Gastroesophageal sphincter (tissue), 4 donors: ENCODE data around the gene FBL. TPM values are rescaled to one million over a fixed set of nuclear protein-coding genes. Genes with fewer than 3 reads are reported as not detected.

Experiments used
- ATAC-seq: fragments of 150-250 bp; one replicate; pipeline ENCODE4 v1.9.1; 2016; ENCODE audit warnings: mild to moderate bottlenecking, moderate library complexity
- H3K27ac ChIP-seq, 4 donors: fragments of 200-600 bp; sonication (generic) in 3 of 4; 1 replicate in 3 of 4; 2 replicates in 1 of 4; pipeline ENCODE4 v1.5.1; 2016 to 2019
- H3K27me3 ChIP-seq: fragments of 200-600 bp; sonication (generic); one replicate; pipeline ENCODE4 v1.5.1; 2019
- H3K36me3 ChIP-seq, 2 donors: fragments of 200-600 bp; sonication (generic); one replicate each; pipeline ENCODE4 v1.5.1; 2019; ENCODE audit warnings: control low read depth in 1 of 2
- H3K4me1 ChIP-seq, 3 donors: fragments of 200-600 bp; sonication (generic); 1 replicate in 2 of 3; 2 replicates in 1 of 3; pipeline ENCODE4 v1.5.1; 2016 to 2019; ENCODE audit warnings: control low read depth in 2 of 3
- H3K4me3 ChIP-seq, 2 donors: fragments of 200-600 bp; sonication (generic); one replicate each; pipeline ENCODE4 v1.5.1; 2019; ENCODE audit warnings: mild to moderate bottlenecking in 1 of 2, moderate library complexity in 1 of 2
- H3K9me3 ChIP-seq, 3 donors: fragments of 200-600 bp; sonication (generic); one replicate each; pipeline ENCODE4 v1.5.1; 2017 to 2019; ENCODE audit warnings: control low read depth in 2 of 3
- CTCF ChIP-seq, 4 experiments: fragments of 200-600 bp in 2 of 4; fragments of 450-650 bp in 2 of 4; sonication (generic) in 1 of 4; IDR thresholded peaks; one replicate each; pipeline ENCODE4 v1.5.1; 2017 to 2019; ENCODE audit warnings: antibody characterized with exemption in 4 of 4, mild to moderate bottlenecking in 2 of 4, moderate library complexity in 2 of 4
- EP300 ChIP-seq: sonication (generic); formaldehyde crosslinking; IDR thresholded peaks from one replicate; pipeline ENCODE4 v1.6.1; 2017; ENCODE audit warnings: antibody characterized with exemption, mild to moderate bottlenecking
- POLR2A ChIP-seq, 2 donors: fragments of 450-650 bp; IDR thresholded peaks; one replicate each; pipeline ENCODE4 v1.6.1; 2017; ENCODE audit warnings: antibody characterized with exemption in 2 of 2, mild to moderate bottlenecking in 2 of 2, moderate library complexity in 1 of 2
- POLR2AphosphoS5 ChIP-seq: sonication (generic); formaldehyde crosslinking; IDR thresholded peaks from one replicate; pipeline ENCODE4 v1.6.1; 2017; ENCODE audit warnings: antibody characterized with exemption
- WGBS, 2 donors: methylation state at CpG; one replicate each; pipeline ENCODE4 v1.1.5; 2018; ENCODE audit warnings: low coverage in 1 of 2; 5-methylcytosine and 5-hydroxymethylcytosine counted together
- total RNA-seq, 4 donors: library from RNA; depleted of rRNA; stranded (reverse); fragments of >200 nt; gene quantifications; one replicate each; pipeline ENCODE4 v1.1.0, GENCODE V29; 2016

Gene FBL
- total RNA-seq, 4 donors from 2014 or later, result 72.5 to 105 (median 89.1) TPM

- H3K4me1 ChIP-seq, result no peaks in the 10 kb centered on the region
- TF ChIP-seq POLR2A (IDR thresholded peaks at IDR 0.05) (no peak), EP300 (no peak), POLR2AphosphoS5 (no peak), CTCF (IDR thresholded peaks at IDR 0.05) (no peak)
- no peaks in the 10 kb centered on the region for H3K36me3 ChIP-seq
- peak; percentile 84 for ATAC-seq
- 59% methylated on average over 7 of the region's 11 CpGs; no CpG with 5 or more reads in 1 of the 2 donors for WGBS, 2 donors
- H3K27ac ChIP-seq, result no peak overlapping the region
- no peaks in the 10 kb centered on the region for H3K9me3 ChIP-seq
- H3K27me3 ChIP-seq, result peaks cover 13% of the 10 kb centered on the region
- no peak overlapping the region for H3K4me3 ChIP-seq
Observed at GRCh38 chr19:39858541-39858940, 12.4 kb upstream of the FBL start.

GRCh38 chr19:39852882-39853281 is 6.7 kb upstream of the FBL start:
- Histone ChIP-seq H3K36me3 (no peaks in the 10 kb centered on the region), H3K27ac (no peak overlapping the region), H3K9me3 (no peaks in the 10 kb centered on the region), H3K4me1 (no peaks in the 10 kb centered on the region), H3K4me3 (no peak overlapping the region), H3K27me3 (peaks cover 12% of the 10 kb centered on the region)
- WGBS, 2 donors, result 86 to 87% methylated on average over 1 to 5 of the region's 7 CpGs
- ATAC-seq, result no peak
- TF ChIP-seq POLR2AphosphoS5 (no peak), POLR2A (IDR thresholded peaks at IDR 0.05) (no peak), CTCF (IDR thresholded peaks at IDR 0.05) (no peak), EP300 (no peak)

GRCh38 chr19:39850892-39851291 is 4.7 kb upstream of the FBL start:
- H3K27ac ChIP-seq, result no peak overlapping the region
- H3K4me1 ChIP-seq, result peaks cover 0 to 14% (median 8%) of the 10 kb centered on the region in 3 donors
- ATAC-seq, result no peak
- no peaks in the 10 kb centered on the region for H3K9me3 ChIP-seq
- 20 to 60% methylated on average over 1 to 2 of the region's 2 CpGs for WGBS, 2 donors
- TF ChIP-seq POLR2AphosphoS5 (no peak), POLR2A (IDR thresholded peaks at IDR 0.05) (no peak), EP300 (no peak), CTCF (IDR thresholded peaks at IDR 0.05) (no peak)
- no peaks in the 10 kb centered on the region for H3K36me3 ChIP-seq
- H3K4me3 ChIP-seq, result no peak overlapping the region
- peaks cover 12% of the 10 kb centered on the region for H3K27me3 ChIP-seq

- H3K36me3 ChIP-seq, result no peaks in the 10 kb centered on the region
- H3K4me1 ChIP-seq, result peaks cover 0 to 39% (median 21%) of the 10 kb centered on the region in 3 donors
- ATAC-seq, result no peak
- no peak for TF ChIP-seq EP300
- H3K9me3 ChIP-seq, result no peaks in the 10 kb centered on the region
- WGBS, 2 donors, result 92 to 100% methylated on average over 2 to 3 of the region's 4 CpGs
- H3K4me3 ChIP-seq, result no peak overlapping the region
- no peak overlapping the region for H3K27ac ChIP-seq
- H3K27me3 ChIP-seq, result peaks cover 5% of the 10 kb centered on the region
Observed at GRCh38 chr19:39848392-39848791, 2.2 kb upstream of the FBL start.

- Histone ChIP-seq H3K36me3 (no peaks in the 10 kb centered on the region), H3K9me3 (no peaks in the 10 kb centered on the region), H3K27me3 (no peaks in the 10 kb centered on the region), H3K4me3 (no peak overlapping the region), H3K27ac (no peak overlapping the region), H3K4me1 (peaks cover 0 to 47% (median 25%) of the 10 kb centered on the region in 3 donors)
- TF ChIP-seq CTCF (IDR thresholded peaks at IDR 0.05) (no peak), POLR2AphosphoS5 (no peak), POLR2A (IDR thresholded peaks at IDR 0.05) (no peak), EP300 (no peak)
- WGBS, 2 donors, result 53 to 77% methylated on average over 4 of the region's 6 CpGs
- ATAC-seq, result no peak
Observed at GRCh38 chr19:39847525-39847924, 1.3 kb upstream of the FBL start.
